GM18508 (cell line): ENCODE data around the gene POLR3GL.

Experiments used
- ATAC-seq: cut with Tn5 transposase; IDR thresholded peaks from one replicate; pipeline ENCODE4 v1.9.1; 2021; ENCODE audit warnings: moderate number of reproducible peaks; ENCODE audit not compliant: insufficient read depth, unreplicated experiment

POLR3GL gene

GRCh38 chr1:145987926-145988325, 23.4 kb downstream of the POLR3GL start:
- ATAC-seq: no peak

GRCh38 chr1:145988773-145989172, 24.3 kb downstream of the POLR3GL start:
- ATAC-seq: no peak

- ATAC-seq: no peak
Measured at GRCh38 chr1:145990249-145990855, 25.9 kb downstream of the POLR3GL start.

- no peak for ATAC-seq
Measured at GRCh38 chr1:145991735-145992412, 27.4 kb downstream of the POLR3GL start.

- no peak for ATAC-seq
Measured at GRCh38 chr1:145992502-145992936, 28.0 kb downstream of the POLR3GL start.

- no peak for ATAC-seq
Measured at GRCh38 chr1:145992958-145993617, 28.6 kb downstream of the POLR3GL start.

- no peak for ATAC-seq
Measured at GRCh38 chr1:145993618-145994390, 29.3 kb downstream of the POLR3GL start.

- no peak for ATAC-seq
Measured at GRCh38 chr1:145994391-145995120, 30.1 kb downstream of the POLR3GL start.

- ATAC-seq: no peak
Measured at GRCh38 chr1:145995148-145995881, 30.8 kb downstream of the POLR3GL start.

GRCh38 chr1:145995964-145996432, 31.5 kb downstream of the POLR3GL start:
- ATAC-seq: no peak

- ATAC-seq: peak; percentile 68
Measured at GRCh38 chr1:145996433-145997015, 32.0 kb downstream of the POLR3GL start, which contains the start of gene TXNIP. Gene TXNIP, minus strand, starts transcription at chr1:145996579. Its CDS starts 313 bp downstream, at chr1:145996266.

- no peak for ATAC-seq
Measured at GRCh38 chr1:145997016-145997717, 32.7 kb downstream of the POLR3GL start.

- ATAC-seq: no peak
Measured at GRCh38 chr1:145997718-145998023, 33.2 kb downstream of the POLR3GL start.

- no peak for ATAC-seq
Measured at GRCh38 chr1:145999321-146000024, 35.0 kb downstream of the POLR3GL start.

GRCh38 chr1:146001709-146002108, 37.2 kb downstream of the POLR3GL start:
- no peak for ATAC-seq

GRCh38 chr1:146007489-146008133, 43.1 kb downstream of the POLR3GL start:
- no peak for ATAC-seq

- no peak for ATAC-seq
Measured at GRCh38 chr1:146010126-146010738, 45.7 kb downstream of the POLR3GL start.
